GM19351 (cell line): Measurements from ENCODE around the gene TMEM231.

Source experiments
- ATAC-seq: cut with Tn5 transposase; IDR thresholded peaks from one replicate; pipeline ENCODE4 v1.9.1; 2021; ENCODE audit warnings: mild to moderate bottlenecking, moderate library complexity; ENCODE audit not compliant: unreplicated experiment

The TMEM231 gene

DNA sequence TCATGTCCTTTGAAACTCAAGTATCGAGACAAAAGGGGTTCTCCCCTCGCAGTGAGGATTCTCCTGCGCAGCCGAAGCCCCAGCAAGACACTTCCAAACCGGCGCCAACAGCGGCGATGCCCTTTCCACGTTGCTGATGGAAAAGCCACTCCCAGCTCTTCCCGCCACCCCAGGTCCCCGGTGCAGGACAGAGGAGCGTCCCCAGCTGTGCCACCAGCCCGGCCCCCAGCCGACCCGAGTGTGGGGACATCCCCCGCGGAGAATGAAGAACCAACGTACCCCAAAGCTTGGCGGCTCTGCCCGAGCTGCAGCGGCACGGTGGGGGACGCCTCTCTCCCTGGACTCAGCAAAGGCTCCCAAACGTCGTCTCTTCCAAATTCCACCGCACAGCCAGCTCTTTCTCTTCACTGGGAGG is 61.4 kb downstream of the TMEM231 start:
- ATAC-seq, result peak; percentile 6

DNA sequence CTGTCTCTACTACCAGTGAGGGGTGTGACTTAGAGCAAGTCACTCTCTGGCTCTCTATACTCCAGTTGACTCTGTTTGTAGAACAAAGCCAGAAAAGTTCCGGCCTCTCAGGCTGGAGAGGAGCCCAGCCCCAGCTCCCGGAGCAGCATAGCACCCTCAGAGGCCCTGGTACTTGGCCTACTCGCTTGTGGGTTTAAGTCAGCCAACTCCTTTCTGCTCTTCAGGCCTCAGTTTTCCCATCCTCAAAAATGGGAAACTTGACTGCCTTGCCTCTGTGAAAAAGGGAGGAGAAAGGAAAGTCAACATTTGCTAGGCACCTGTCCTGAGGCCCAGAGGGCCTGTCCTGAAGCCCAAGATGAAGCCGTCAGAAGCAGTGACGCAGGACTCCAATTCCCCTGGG is 61.9 kb downstream of the TMEM231 start:
- no peak for ATAC-seq

DNA sequence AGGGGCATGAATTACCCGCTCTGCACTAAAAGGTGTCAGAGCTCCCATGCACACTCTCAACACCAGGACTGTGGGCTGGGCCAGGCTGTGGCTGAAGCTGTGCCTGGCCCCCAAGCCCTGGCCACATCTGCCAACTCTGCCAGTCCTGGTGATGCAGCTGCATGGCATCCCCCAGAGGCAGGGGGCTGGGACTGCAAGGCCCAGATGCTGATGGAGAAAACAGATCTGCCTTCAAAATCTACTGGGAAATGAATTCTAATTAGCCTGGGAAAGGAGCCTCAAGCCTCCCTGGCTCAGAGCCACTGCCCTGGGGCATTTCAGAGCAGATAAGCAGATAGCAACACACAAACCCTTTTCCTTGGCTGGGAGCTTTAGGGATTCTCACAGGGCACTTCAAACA is 64.2 kb downstream of the TMEM231 start:
- no peak for ATAC-seq

DNA sequence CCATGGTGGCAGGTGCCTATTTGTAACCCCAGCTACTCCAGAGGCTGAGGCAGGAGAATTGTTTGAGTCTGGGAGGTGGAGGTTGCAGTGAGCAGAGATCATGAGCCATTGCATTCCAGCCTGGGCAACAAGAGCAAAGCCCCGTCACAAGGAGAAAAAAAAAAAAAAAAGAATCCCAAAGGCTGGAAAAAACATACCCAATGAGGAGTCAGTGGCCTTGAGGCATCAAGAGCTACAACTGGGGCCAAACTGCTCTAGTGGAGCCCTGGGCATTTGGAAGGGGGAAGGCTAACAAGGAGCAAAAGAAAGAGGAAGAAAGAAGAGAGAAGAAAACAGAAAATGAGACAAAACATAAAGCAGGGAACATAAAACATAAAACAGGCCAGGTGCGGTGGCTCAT is 67.7 kb downstream of the TMEM231 start:
- no peak for ATAC-seq
